Heart left ventricle (tissue), 16 donors: ENCODE results near the gene ATP1A2. TPM values are rescaled to one million over a fixed set of nuclear protein-coding genes. Genes with fewer than 3 reads are reported as not detected.

ENCODE experiments used
- ATAC-seq, 4 donors: fragments of 200-7000 bp; cut with Tn5 transposase; one replicate each; pipeline ENCODE4 v1.9.1; 2020 to 2022; ENCODE audit warnings: moderate library complexity in 4 of 4, mild to moderate bottlenecking in 3 of 4, moderate number of reproducible peaks in 1 of 4
- DNase-seq, 5 donors: peaks; one replicate each; pipeline ENCODE4 v3.0.0-alpha.2; 2020
- H3K27ac ChIP-seq, 12 donors: fragments of 200-600 bp; sonication (generic) in 4 of 12; one replicate each; pipeline versions ENCODE4 v1.5.0 to v1.8.0; 2016 to 2022; ENCODE audit warnings: mild to moderate bottlenecking in 2 of 12
- H3K27me3 ChIP-seq, 9 donors: fragments of 200-600 bp; sonication (generic) in 2 of 9; one replicate each; pipeline versions ENCODE4 v1.5.1 to v1.8.0; 2016 to 2022; ENCODE audit warnings: mild to moderate bottlenecking in 3 of 9
- H3K36me3 ChIP-seq, 9 donors: fragments of 200-600 bp; sonication (generic) in 2 of 9; one replicate each; pipeline versions ENCODE4 v1.5.0 to v1.8.0; 2018 to 2022; ENCODE audit warnings: mild to moderate bottlenecking in 2 of 9
- H3K4me1 ChIP-seq, 12 donors: fragments of 200-600 bp; sonication (generic) in 4 of 12; one replicate each; pipeline versions ENCODE4 v1.5.0 to v1.8.0; 2016 to 2022; ENCODE audit warnings: mild to moderate bottlenecking in 3 of 12
- H3K4me3 ChIP-seq, 12 donors: fragments of 200-600 bp; sonication (generic) in 4 of 12; one replicate each; pipeline versions ENCODE4 v1.5.0 to v1.8.0; 2017 to 2022; ENCODE audit warnings: mild to moderate bottlenecking in 9 of 12, moderate library complexity in 4 of 12
- H3K9me3 ChIP-seq, 12 donors: fragments of 200-600 bp; sonication (generic) in 4 of 12; one replicate each; pipeline versions ENCODE4 v1.5.0 to v1.8.0; 2016 to 2022; ENCODE audit warnings: mild to moderate bottlenecking in 1 of 12
- CTCF ChIP-seq, 12 donors: fragments of 200-600 bp; sonication (generic) in 4 of 12; IDR thresholded peaks; one replicate each; pipeline versions ENCODE4 v1.5.0 to v1.8.0; 2018 to 2022; ENCODE audit warnings: antibody characterized with exemption in 12 of 12, mild to moderate bottlenecking in 5 of 12
- POLR2A ChIP-seq, 2 donors: fragments of 450-650 bp; IDR thresholded peaks; one replicate each; pipeline ENCODE4 v1.6.1; 2017; ENCODE audit warnings: antibody characterized with exemption in 2 of 2, mild to moderate bottlenecking in 2 of 2, moderate library complexity in 2 of 2
- WGBS, 4 donors: extraction: QIAGEN DNeasy Blood & Tissue Kit in 2 of 4; methylation state at CpG; one replicate each; pipeline versions ENCODE4 v1.1.5 to v1.1.7; 2013 to 2018; 5-methylcytosine and 5-hydroxymethylcytosine counted together
- intact Hi-C, 10 donors: fragments of 100-400 bp; cut with DNase I; formaldehyde crosslinking; loops; one replicate each; pipeline versions ENCODE4 v1.11.1 to v1.14.2; 2022
- polyA plus RNA-seq, 2 donors: library from polyadenylated mRNA; stranded (reverse); fragments of 200-250 nt; gene quantifications; one replicate each; pipeline ENCODE4 v1.2.3, GENCODE V29; 2013
- total RNA-seq, 9 donors: library from RNA; depleted of rRNA in 2 of 9; stranded (reverse); fragments of >200 nt in 2 of 9; fragmentation: NEBNext Ultra II Directional in 3 of 9; extraction: Animal tissue kit (Norgen Biotek cat#: 25700) in 3 of 9; gene quantifications; one replicate each; pipeline versions ENCODE4 v1.1.0 to v1.2.4, GENCODE V29; 2016 to 2023
- donor health status: ischemic (EF 13 %, LVEDD 7.1; RV severe dilation, severe dysfunction).
- donor health status: healthy with polysubstance abuse.
- donor health status: DM: no; HTN: yes; CAD: no.
- donor health status: DM: no; HTN: no; CAD: no.
- donor health status: ischemic (EF 25% LVEDD 6.9; RV normal size, moderate dysfunction).
- donor health status: ischemic (EF 25% LVEDD 5.7; RV mildly dilated, moderate dysfunction).
- donor health status: healthy.
- donor health status: DM: yes; HTN: yes; CAD: no.
- donor health status: ischemic (EF 35%, LVEDD 5.7; RV mildly dilated, moderate dysfunction).
- donor health status: nonischemic (EF 11% LVEDD 7.7; RV severe dilation, severe dysfunction).
- donor health status: DM: yes; HTN: yes; CAD: no.
- donor health status: PGD.
- donor health status: ischemic (EF 29% LVEDD 5.4; RV normal size, mild dysfunction).
- donor health status: nonischemic (EF 23%, LVEDD 6.1; RV moderate dilation, normal function).

ATP1A2 gene
- total and polyA plus RNA-seq, 11 donors, result 29.5 to 393 (median 255) TPM

- H3K27ac ChIP-seq, result peak overlapping the region in 3 of 12 donors; percentile 25 to 52 (median 36)
- intact Hi-C loops, result no loop called here
These were observed 5.8 kb downstream of the ATP1A2 start for GRCh38 chr1:160121388-160121787.

GRCh38 chr1:160122978-160123495 is 7.5 kb downstream of the ATP1A2 start:
- peaks cover 0 to 83% (median 37%) of the 10 kb centered on the region in 12 donors for H3K4me1 ChIP-seq
- H3K9me3 ChIP-seq, result no peaks in the 10 kb centered on the region
- peak overlapping the region in 5 of 12 donors; percentile 60 to 80 (median 71) for H3K27ac ChIP-seq
- no peak for TF ChIP-seq CTCF (IDR thresholded peaks at IDR 0.05)
- no peak for TF ChIP-seq POLR2A (IDR thresholded peaks at IDR 0.05)
- H3K4me3 ChIP-seq, result no peak overlapping the region
- H3K36me3 ChIP-seq, result peaks cover 0 to 74% (median 36%) of the 10 kb centered on the region in 9 donors
- 84 to 93% (median 87%) methylated on average over 15 to 16 of the region's 16 CpGs for WGBS, 4 donors
- ATAC-seq (no peak), DNase-seq (no peak)
- no peaks in the 10 kb centered on the region for H3K27me3 ChIP-seq
- intact Hi-C loops, result no loop called here

More at GRCh38 chr1:160121388-160121787, 5.8 kb downstream of the ATP1A2 start:
- H3K4me3 ChIP-seq, result no peak overlapping the region
- H3K4me1 ChIP-seq, result peaks cover 0 to 71% (median 32%) of the 10 kb centered on the region in 12 donors
- ATAC-seq (no peak), DNase-seq (no peak)
- TF ChIP-seq POLR2A (IDR thresholded peaks at IDR 0.05) (no peak), CTCF (IDR thresholded peaks at IDR 0.05) (no peak)
- peaks cover 0 to 58% (median 22%) of the 10 kb centered on the region in 9 donors for H3K36me3 ChIP-seq
- H3K9me3 ChIP-seq, result no peaks in the 10 kb centered on the region
- WGBS, 4 donors, result 80 to 95% (median 88%) methylated on average over 1 of the region's 1 CpG
- H3K27me3 ChIP-seq, result no peaks in the 10 kb centered on the region

GRCh38 chr1:160123726-160124125 is 8.2 kb downstream of the ATP1A2 start:
- H3K4me3 ChIP-seq, result no peak overlapping the region
- H3K27me3 ChIP-seq, result no peaks in the 10 kb centered on the region
- TF ChIP-seq POLR2A (IDR thresholded peaks at IDR 0.05) (no peak), CTCF (IDR thresholded peaks at IDR 0.05) (no peak)
- peak overlapping the region in 9 of 12 donors; percentile 58 to 87 (median 71) for H3K27ac ChIP-seq
- H3K9me3 ChIP-seq, result no peaks in the 10 kb centered on the region
- peaks cover 0 to 83% (median 34%) of the 10 kb centered on the region in 12 donors for H3K4me1 ChIP-seq
- DNase-seq (no peak), ATAC-seq (no peak)
- intact Hi-C loops, result no loop called here
- H3K36me3 ChIP-seq, result peaks cover 0 to 79% (median 43%) of the 10 kb centered on the region in 9 donors

- WGBS, 4 donors, result 50 to 63% (median 53%) methylated on average over 8 of the region's 8 CpGs
- Histone ChIP-seq H3K4me3 (no peak overlapping the region), H3K27ac (peak overlapping the region in 11 of 12 donors; percentile 15 to 87 (median 69)), H3K27me3 (no peaks in the 10 kb centered on the region), H3K36me3 (peaks cover 0 to 90% (median 55%) of the 10 kb centered on the region in 9 donors), H3K9me3 (no peaks in the 10 kb centered on the region), H3K4me1 (peaks cover 0 to 76% (median 31%) of the 10 kb centered on the region in 12 donors)
- ATAC-seq (peak; percentile 33 to 85 (median 58)), DNase-seq (peak in 1 of 5 donors; percentile 25)
- TF ChIP-seq CTCF (IDR thresholded peaks at IDR 0.05) (no peak), POLR2A (IDR thresholded peaks at IDR 0.05) (no peak)
- intact Hi-C loops, result no loop called here
These were observed 9.3 kb downstream of the ATP1A2 start for GRCh38 chr1:160124705-160125478.
